IMR-90 (cell line): ENCODE data around the gene KMT2B.

Source experiments
- CEBPB ChIP-seq: IDR thresholded peaks from 2 replicates; pipeline ENCODE4 v1.6.1; 2012; ENCODE audit warnings: low read depth, low read length, improper control_type of control experiment
- CTCF ChIP-seq: conservative IDR thresholded peaks from 2 replicates; pipeline ENCODE4 v1.5.1; 2012; ENCODE audit warnings: mild to moderate bottlenecking, low read depth, low read length, improper control_type of control experiment
- ELK1 ChIP-seq: fragments of 150-350 bp; IDR thresholded peaks from 2 replicates; pipeline ENCODE4 v1.6.1; 2016; ENCODE audit warnings: low read depth, mild to moderate bottlenecking, low read length, moderate library complexity, borderline replicate concordance
- MAFK ChIP-seq: IDR thresholded peaks from 2 replicates; pipeline ENCODE4 v1.6.1; 2012; ENCODE audit warnings: low read depth, low read length, improper control_type of control experiment
- MAZ ChIP-seq: IDR thresholded peaks from 2 replicates; pipeline ENCODE4 v1.6.1; 2012; ENCODE audit warnings: low read depth, mild to moderate bottlenecking, low read length, improper control_type of control experiment, moderate library complexity, borderline replicate concordance
- MXI1 ChIP-seq: IDR thresholded peaks from 2 replicates; pipeline ENCODE4 v1.6.1; 2012; ENCODE audit warnings: low read depth, mild to moderate bottlenecking, low read length, moderate library complexity, borderline replicate concordance
- NFE2L2 ChIP-seq: fragments of 150-350 bp; IDR thresholded peaks from 2 replicates; pipeline ENCODE4 v1.6.1; 2016; ENCODE audit warnings: low read depth, mild to moderate bottlenecking, low read length
- POLR2A ChIP-seq: IDR thresholded peaks from 2 replicates; pipeline ENCODE4 v1.6.1; 2012; ENCODE audit warnings: mild to moderate bottlenecking, low read depth, low read length
- RAD21 ChIP-seq: IDR thresholded peaks from 2 replicates; pipeline ENCODE4 v1.6.1; 2012; ENCODE audit warnings: low read length, improper control_type of control experiment
- USF2 ChIP-seq: fragments of 150-350 bp; IDR thresholded peaks from 2 replicates; pipeline ENCODE4 v1.6.1; 2017; ENCODE audit warnings: mild to moderate bottlenecking, antibody characterized with exemption, low read length, low read depth

GRCh38 chr19:35739275-35740107, 21.7 kb downstream of the KMT2B start:
- TF ChIP-seq POLR2A (no peak), CTCF (no peak), RAD21 (no peak), USF2 (no peak), NFE2L2 (no peak), ELK1 (no peak), CEBPB (no peak), MXI1 (no peak), MAFK (no peak), MAZ (no peak)
